Mammary epithelial cell (primary cell): ENCODE data around the gene PLPPR1.

Experiments used
- EZH2 ChIP-seq: IDR thresholded peaks from 2 replicates; pipeline ENCODE4 v1.6.1; 2012; ENCODE audit warnings: low read length, inconsistent platforms, borderline replicate concordance
- TF ChIP-seq, protein P1 (sequence below), 2 donors: IDR thresholded peaks in 1 of 2; conservative IDR thresholded peaks in 1 of 2; 2 replicates each; pipeline ENCODE4 v1.5.1; 2011 to 2012; ENCODE audit warnings: inconsistent platforms in 2 of 2, low read length in 2 of 2, mild to moderate bottlenecking in 2 of 2, control low read depth in 1 of 2, low read depth in 1 of 2; ENCODE audit not compliant: insufficient read depth in 1 of 2; ENCODE audit errors: extremely low read depth in 1 of 2

DNA sequence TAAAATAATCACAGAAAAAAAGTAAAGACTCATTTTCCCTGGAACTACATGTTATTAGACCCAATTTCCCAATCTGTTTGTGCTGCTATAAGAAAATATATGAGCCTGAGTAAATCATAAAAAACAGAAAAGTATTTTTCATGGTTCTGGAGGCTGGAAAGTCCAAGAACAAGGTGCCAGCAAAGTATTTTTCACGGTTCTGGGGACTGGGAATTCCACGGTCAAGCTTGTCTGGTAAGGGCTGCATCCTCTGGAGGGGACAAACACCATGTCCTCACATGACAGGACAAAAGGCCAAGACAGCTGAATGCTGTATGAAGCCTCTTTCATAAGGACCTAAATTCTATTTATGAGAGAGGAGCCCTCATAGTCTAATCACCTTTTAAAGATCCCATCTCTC is 172.3 kb downstream of the PLPPR1 start:
- TF ChIP-seq, protein P1, sequence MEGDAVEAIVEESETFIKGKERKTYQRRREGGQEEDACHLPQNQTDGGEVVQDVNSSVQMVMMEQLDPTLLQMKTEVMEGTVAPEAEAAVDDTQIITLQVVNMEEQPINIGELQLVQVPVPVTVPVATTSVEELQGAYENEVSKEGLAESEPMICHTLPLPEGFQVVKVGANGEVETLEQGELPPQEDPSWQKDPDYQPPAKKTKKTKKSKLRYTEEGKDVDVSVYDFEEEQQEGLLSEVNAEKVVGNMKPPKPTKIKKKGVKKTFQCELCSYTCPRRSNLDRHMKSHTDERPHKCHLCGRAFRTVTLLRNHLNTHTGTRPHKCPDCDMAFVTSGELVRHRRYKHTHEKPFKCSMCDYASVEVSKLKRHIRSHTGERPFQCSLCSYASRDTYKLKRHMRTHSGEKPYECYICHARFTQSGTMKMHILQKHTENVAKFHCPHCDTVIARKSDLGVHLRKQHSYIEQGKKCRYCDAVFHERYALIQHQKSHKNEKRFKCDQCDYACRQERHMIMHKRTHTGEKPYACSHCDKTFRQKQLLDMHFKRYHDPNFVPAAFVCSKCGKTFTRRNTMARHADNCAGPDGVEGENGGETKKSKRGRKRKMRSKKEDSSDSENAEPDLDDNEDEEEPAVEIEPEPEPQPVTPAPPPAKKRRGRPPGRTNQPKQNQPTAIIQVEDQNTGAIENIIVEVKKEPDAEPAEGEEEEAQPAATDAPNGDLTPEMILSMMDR (conservative IDR thresholded peaks at IDR 0.05 in 1 of 2, IDR thresholded peaks at IDR 0.05 in 1 of 2; ENCODE audit: extremely low read depth in 1 of 2, insufficient read depth in 1 of 2, low read depth in 1 of 2, low read length in 2 of 2), result no peak
- TF ChIP-seq EZH2, result no peak
